Ascending aorta (tissue), 2 donors: ENCODE results near the gene DDX55. TPM values are rescaled to one million over a fixed set of nuclear protein-coding genes. Genes with fewer than 3 reads are reported as not detected.
A peak's percentile ranks its signal among the peaks of the same experiment; 100 is the strongest.

Experiments used
- DNase-seq, 2 donors: peaks; one replicate each; pipeline ENCODE4 v3.0.0-alpha.2; 2019; ENCODE audit warnings: low spot score in 2 of 2
- H3K27ac ChIP-seq, 2 donors: fragments of 200-600 bp; sonication (generic); one replicate each; pipeline ENCODE4 v1.5.1; 2016 to 2017; ENCODE audit warnings: mild to moderate bottlenecking in 1 of 2
- H3K27me3 ChIP-seq: fragments of 200-600 bp; sonication (generic); one replicate; pipeline ENCODE4 v1.5.1; 2017
- H3K36me3 ChIP-seq, 2 donors: fragments of 200-600 bp; sonication (generic); one replicate each; pipeline ENCODE4 v1.5.1; 2016
- H3K4me1 ChIP-seq, 2 donors: fragments of 200-600 bp; sonication (generic); one replicate each; pipeline ENCODE4 v1.5.1; 2016 to 2017; ENCODE audit warnings: mild to moderate bottlenecking in 1 of 2
- H3K4me3 ChIP-seq, 2 donors: fragments of 200-600 bp; sonication (generic); one replicate each; pipeline ENCODE4 v1.5.1; 2016 to 2017; ENCODE audit warnings: mild to moderate bottlenecking in 1 of 2
- H3K9me3 ChIP-seq, 2 donors: fragments of 200-600 bp; sonication (generic); one replicate each; pipeline ENCODE4 v1.5.1; 2016
- CTCF ChIP-seq, 3 experiments: fragments of 200-600 bp in 2 of 3; fragments of 450-650 bp in 1 of 3; sonication (generic) in 2 of 3; IDR thresholded peaks; one replicate each; pipeline ENCODE4 v1.5.1; 2016 to 2019; ENCODE audit warnings: antibody characterized with exemption in 3 of 3, mild to moderate bottlenecking in 1 of 3, moderate library complexity in 1 of 3
- intact Hi-C: fragments of 100-400 bp; cut with DNase I; formaldehyde crosslinking; loops from one replicate; pipeline ENCODE4 v1.15.1; 2023
- total RNA-seq: library from RNA; depleted of rRNA; stranded (reverse); fragments of >200 nt; gene quantifications from one replicate; pipeline ENCODE4 v1.1.0, GENCODE V29; 2016

Gene DDX55
- total RNA-seq, 1 donor from 2014 or later, result 26.6 TPM

DNA sequence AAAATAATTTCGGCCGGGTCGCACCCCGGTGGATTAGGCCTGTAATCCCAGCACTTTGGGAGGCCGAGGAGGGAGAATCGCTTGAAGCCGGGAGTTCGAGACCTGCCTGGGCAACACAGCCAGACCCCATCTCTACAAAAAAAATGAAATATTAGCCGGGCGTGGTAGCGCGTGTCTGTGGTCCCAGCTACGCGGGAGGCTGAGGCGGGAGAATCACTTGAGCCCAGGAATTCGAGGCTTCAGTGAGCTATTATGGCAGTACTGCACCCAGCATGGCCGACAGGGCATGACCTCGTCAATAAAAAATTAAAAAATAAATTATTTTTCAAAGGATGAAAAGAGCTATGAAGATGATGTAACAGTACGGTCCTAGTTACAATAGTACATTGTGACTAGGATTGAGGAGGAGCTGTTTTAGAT lies 32.3 kb downstream of the DDX55 start:
- Histone ChIP-seq H3K36me3 (peaks cover 22 to 30% of the 10 kb centered on the region in 2 donors), H3K4me3 (peak overlapping the region; percentile 60 to 80), H3K27me3 (no peaks in the 10 kb centered on the region), H3K27ac (peak overlapping the region; percentile 76 to 87), H3K9me3 (no peaks in the 10 kb centered on the region), H3K4me1 (peaks cover 6 to 9% of the 10 kb centered on the region in 2 donors)
- no peak for DNase-seq
- no peak for TF ChIP-seq CTCF (IDR thresholded peaks at IDR 0.05)
- intact Hi-C loops, result no loop called here

DNA sequence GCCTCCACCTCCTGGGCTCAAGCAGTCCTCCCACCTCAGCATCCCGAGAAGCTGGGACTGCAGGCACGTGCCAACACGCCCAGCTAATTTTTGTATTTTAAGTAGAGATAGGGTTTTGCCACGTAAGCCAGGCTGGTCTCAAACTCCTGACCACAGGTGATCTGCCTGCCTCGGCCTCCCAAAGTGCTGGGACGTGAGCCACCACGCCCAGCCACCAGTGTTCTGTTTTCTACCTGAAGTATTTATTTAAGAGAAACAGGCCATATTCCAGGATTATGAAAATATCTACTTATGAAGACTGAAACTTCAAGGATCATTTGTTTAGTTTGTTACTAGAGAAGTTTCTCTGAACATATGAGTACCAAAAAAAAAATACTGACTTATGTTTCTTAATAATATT lies 42.0 kb downstream of the DDX55 start:
- peaks cover 18 to 54% of the 10 kb centered on the region in 2 donors for H3K36me3 ChIP-seq
- H3K27ac ChIP-seq, result no peak overlapping the region
- no peak for TF ChIP-seq CTCF (IDR thresholded peaks at IDR 0.05)
- H3K4me3 ChIP-seq, result no peak overlapping the region
- intact Hi-C loops, result no loop called here
- H3K27me3 ChIP-seq, result no peaks in the 10 kb centered on the region
- no peaks in the 10 kb centered on the region for H3K9me3 ChIP-seq
- no peaks in the 10 kb centered on the region for H3K4me1 ChIP-seq
- DNase-seq, result no peak

DNA sequence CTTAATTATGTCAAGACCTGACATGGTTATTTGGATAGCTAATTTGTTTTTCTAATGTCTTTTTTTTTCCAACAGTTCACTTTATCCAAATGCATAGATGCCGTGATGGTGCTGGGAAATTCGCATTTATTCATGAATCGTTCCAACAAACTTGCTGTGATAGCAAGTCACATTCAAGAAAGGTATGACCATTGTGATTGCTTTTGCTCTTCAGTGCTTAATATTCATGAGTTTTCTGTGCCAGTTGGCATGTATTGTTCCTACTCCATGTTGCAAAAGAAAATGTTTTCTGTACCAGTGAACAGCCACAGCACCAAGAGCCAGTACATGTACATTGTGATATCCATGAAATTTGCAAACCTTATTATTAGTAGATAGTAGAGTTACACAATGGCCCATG lies 43.5 kb downstream of the DDX55 start:
- Histone ChIP-seq H3K4me1 (no peaks in the 10 kb centered on the region), H3K36me3 (peaks cover 20 to 53% of the 10 kb centered on the region in 2 donors), H3K9me3 (no peaks in the 10 kb centered on the region), H3K27ac (no peak overlapping the region), H3K27me3 (no peaks in the 10 kb centered on the region), H3K4me3 (no peak overlapping the region)
- DNase-seq, result no peak
- intact Hi-C loops, result no loop called here
- no peak for TF ChIP-seq CTCF (IDR thresholded peaks at IDR 0.05)

- intact Hi-C loops, result no loop called here
- peaks cover 20 to 55% of the 10 kb centered on the region in 2 donors for H3K36me3 ChIP-seq
- H3K27me3 ChIP-seq, result no peaks in the 10 kb centered on the region
- H3K4me1 ChIP-seq, result no peaks in the 10 kb centered on the region
- H3K27ac ChIP-seq, result no peak overlapping the region
- TF ChIP-seq CTCF (IDR thresholded peaks at IDR 0.05), result no peak
- H3K9me3 ChIP-seq, result no peaks in the 10 kb centered on the region
- DNase-seq, result no peak
- H3K4me3 ChIP-seq, result no peak overlapping the region
These were observed 44.0 kb downstream of the DDX55 start for GRCh38 chr12:123645878-123646277.

- H3K36me3 ChIP-seq, result peaks cover 29 to 68% of the 10 kb centered on the region in 2 donors
These were observed 46.5 kb downstream of the DDX55 start for GRCh38 chr12:123648401-123648800.

More at GRCh38 chr12:123648401-123648800, 46.5 kb downstream of the DDX55 start:
- no peaks in the 10 kb centered on the region for H3K9me3 ChIP-seq
- no peak for DNase-seq
- no peak for TF ChIP-seq CTCF (IDR thresholded peaks at IDR 0.05)
- H3K4me3 ChIP-seq, result no peak overlapping the region
- no peak overlapping the region for H3K27ac ChIP-seq
- H3K4me1 ChIP-seq, result no peaks in the 10 kb centered on the region
- intact Hi-C loops, result no loop called here
- no peaks in the 10 kb centered on the region for H3K27me3 ChIP-seq
